22Rv1 (cell line): ENCODE data around the gene KREMEN2.

Source experiments
- ZFX ChIP-seq: fragments of 450-650 bp; IDR thresholded peaks from 2 replicates; pipeline ENCODE4 v1.6.1; 2017; ENCODE audit warnings: antibody characterized with exemption, borderline replicate concordance
- TF ChIP-seq, protein P1 (sequence below): fragments of 450-650 bp; IDR thresholded peaks from 2 replicates; pipeline ENCODE4 v1.5.1; 2017; ENCODE audit warnings: mild to moderate bottlenecking

- TF ChIP-seq, protein P1, sequence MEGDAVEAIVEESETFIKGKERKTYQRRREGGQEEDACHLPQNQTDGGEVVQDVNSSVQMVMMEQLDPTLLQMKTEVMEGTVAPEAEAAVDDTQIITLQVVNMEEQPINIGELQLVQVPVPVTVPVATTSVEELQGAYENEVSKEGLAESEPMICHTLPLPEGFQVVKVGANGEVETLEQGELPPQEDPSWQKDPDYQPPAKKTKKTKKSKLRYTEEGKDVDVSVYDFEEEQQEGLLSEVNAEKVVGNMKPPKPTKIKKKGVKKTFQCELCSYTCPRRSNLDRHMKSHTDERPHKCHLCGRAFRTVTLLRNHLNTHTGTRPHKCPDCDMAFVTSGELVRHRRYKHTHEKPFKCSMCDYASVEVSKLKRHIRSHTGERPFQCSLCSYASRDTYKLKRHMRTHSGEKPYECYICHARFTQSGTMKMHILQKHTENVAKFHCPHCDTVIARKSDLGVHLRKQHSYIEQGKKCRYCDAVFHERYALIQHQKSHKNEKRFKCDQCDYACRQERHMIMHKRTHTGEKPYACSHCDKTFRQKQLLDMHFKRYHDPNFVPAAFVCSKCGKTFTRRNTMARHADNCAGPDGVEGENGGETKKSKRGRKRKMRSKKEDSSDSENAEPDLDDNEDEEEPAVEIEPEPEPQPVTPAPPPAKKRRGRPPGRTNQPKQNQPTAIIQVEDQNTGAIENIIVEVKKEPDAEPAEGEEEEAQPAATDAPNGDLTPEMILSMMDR, result no peak
- no peak for TF ChIP-seq ZFX
Measured at GRCh38 chr16:2991566-2992261, 27.6 kb downstream of the KREMEN2 start.
